Measurements from ENCODE around the gene TPI1. TPM values are rescaled to one million over a fixed set of nuclear protein-coding genes. Genes with fewer than 3 reads are reported as not detected.

Gene TPI1
- total RNA-seq, 1 donor from 2014 or later = 274 TPM

GRCh38 chr12:6851921-6852650, 15.2 kb upstream of the TPI1 start, which contains the start of gene USP5:
USP5 (plus strand) TSS chr12:6852150; CDS start chr12:6852180, 30 bp downstream.
- intact Hi-C loops (cut with DNase I) = no loop called here
- Histone ChIP-seq H3K27me3 (no peaks in the 10 kb centered on the region), H3K4me1 (peaks cover 21% of the 10 kb centered on the region), H3K4me3 (peak within 1 kb of the TSS; percentile 59 to 62), H3K36me3 (peaks cover 0 to 20% of the 10 kb centered on the region in 2 donors), H3K9me3 (no peaks in the 10 kb centered on the region), H3K27ac (peak within 1 kb of the TSS; percentile 84)
- TF ChIP-seq POLR2A (IDR thresholded peaks at IDR 0.05) (no peak), POLR2AphosphoS5 (IDR thresholded peaks at IDR 0.05; ENCODE audit: insufficient read depth in 1 of 2, low read depth in 1 of 2) (peak; percentile 90 to 91), CTCF (IDR thresholded peaks at IDR 0.05) (no peak)
- peak; percentile 99 to 100 for DNase-seq (ENCODE audit: extremely low spot score in 2 of 2)

- intact Hi-C loops (cut with DNase I) = no loop called here
- DNase-seq (ENCODE audit: extremely low spot score in 2 of 2) = no peak
- H3K4me3 ChIP-seq = peak overlapping the region; percentile 59 to 62
- peaks cover 21% of the 10 kb centered on the region for H3K4me1 ChIP-seq
- TF ChIP-seq POLR2A (IDR thresholded peaks at IDR 0.05) (no peak), POLR2AphosphoS5 (IDR thresholded peaks at IDR 0.05; ENCODE audit: insufficient read depth in 1 of 2, low read depth in 1 of 2) (no peak), CTCF (IDR thresholded peaks at IDR 0.05) (no peak)
- no peaks in the 10 kb centered on the region for H3K27me3 ChIP-seq
- H3K9me3 ChIP-seq = no peaks in the 10 kb centered on the region
- peaks cover 0 to 27% of the 10 kb centered on the region in 2 donors for H3K36me3 ChIP-seq
- H3K27ac ChIP-seq = peak overlapping the region; percentile 84
Measured at GRCh38 chr12:6852651-6853354, 14.5 kb upstream of the TPI1 start.

- Histone ChIP-seq H3K9me3 (no peaks in the 10 kb centered on the region), H3K4me3 (no peak overlapping the region), H3K36me3 (peaks cover 0 to 36% of the 10 kb centered on the region in 2 donors), H3K27ac (peak overlapping the region; percentile 84), H3K27me3 (no peaks in the 10 kb centered on the region), H3K4me1 (peaks cover 21% of the 10 kb centered on the region)
- DNase-seq (ENCODE audit: extremely low spot score in 2 of 2) = no peak
- intact Hi-C loops (cut with DNase I) = no loop called here
- TF ChIP-seq POLR2AphosphoS5 (IDR thresholded peaks at IDR 0.05; ENCODE audit: insufficient read depth in 1 of 2, low read depth in 1 of 2) (no peak), CTCF (IDR thresholded peaks at IDR 0.05) (no peak), POLR2A (IDR thresholded peaks at IDR 0.05) (no peak)
Measured at GRCh38 chr12:6853626-6854025, 13.7 kb upstream of the TPI1 start.

- Histone ChIP-seq H3K27ac (peak overlapping the region; percentile 84), H3K4me1 (peaks cover 21% of the 10 kb centered on the region), H3K27me3 (no peaks in the 10 kb centered on the region), H3K9me3 (no peaks in the 10 kb centered on the region), H3K36me3 (peaks cover 0 to 40% of the 10 kb centered on the region in 2 donors), H3K4me3 (no peak overlapping the region)
- DNase-seq (ENCODE audit: extremely low spot score in 2 of 2) = no peak
- intact Hi-C loops (cut with DNase I) = no loop called here
- no peak for TF ChIP-seq CTCF (IDR thresholded peaks at IDR 0.05)
- no peak for TF ChIP-seq POLR2AphosphoS5 (IDR thresholded peaks at IDR 0.05; ENCODE audit: insufficient read depth in 1 of 2, low read depth in 1 of 2)
- no peak for TF ChIP-seq POLR2A (IDR thresholded peaks at IDR 0.05)
Measured at GRCh38 chr12:6854036-6854435, 13.3 kb upstream of the TPI1 start.

Measured in vagina (tissue), 2 donors.